HepG2 (cell line): ENCODE measurements around the gene FBXO41. TPM values are rescaled to one million over a fixed set of nuclear protein-coding genes. Genes with fewer than 3 reads are reported as not detected.

Experiments
- ATAC-seq: fragments of 200-7000 bp; cut with Tn5 transposase; 3 replicates; pipeline ENCODE4 v1.9.1; 2020; ENCODE audit warnings: mild to moderate bottlenecking, moderate library complexity
- BruUV-seq: library from RNA; stranded (reverse); fragments of 400-500 nt; replicated peaks from 2 replicates; lab custom pipeline; 2021; lab: Mats Ljungman, UMichigan
- CTCF ChIA-PET: fragments of 300-600 bp; formaldehyde crosslinking; extraction: SDS; loops from one replicate; lab custom pipeline; 2021; ENCODE audit warnings: low total read pairs, inconsistent platforms, low intra/inter-chr PET ratio; lab: Yijun Ruan, JAX
- POLR2A ChIA-PET: fragments of 350-600 bp; sonication (Branson Sonifier 250); formaldehyde crosslinking; loops from one replicate; lab custom pipeline; 2020; ENCODE audit warnings: antibody characterized with exemption, inconsistent platforms; lab: Yijun Ruan, JAX
- DNase-seq: peaks from one replicate; pipeline ENCODE4 v3.0.0-alpha.2; 2015; ENCODE audit warnings: low spot score
- FAIRE-seq: peaks from 3 replicates; lab custom pipeline; 2011; peaks lifted over from hg19 to GRCh38; lab: Jason Lieb, UNC
- H2AFZ ChIP-seq: one replicate; pipeline ENCODE4 v1.6.1; 2011; ENCODE audit warnings: low read length, inconsistent platforms
- H3K27ac ChIP-seq: fragments of 300-600 bp; 3 replicates; pipeline ENCODE4 v1.8.0; 2011; ENCODE audit warnings: mixed run types, mild to moderate bottlenecking, mixed read lengths, low read length, inconsistent platforms; ENCODE audit not compliant: insufficient read depth; ENCODE audit errors: extremely low read length
- H3K27me3 ChIP-seq, 2 experiments: fragments of 200-600 bp in 1 of 2; 2 replicates in 1 of 2; 3 replicates in 1 of 2; pipeline versions ENCODE4 v1.6.0 to v1.8.0; 2011; ENCODE audit warnings: low read length in 2 of 2, mild to moderate bottlenecking in 2 of 2, moderate library complexity in 2 of 2, inconsistent platforms in 1 of 2; ENCODE audit not compliant: insufficient read depth in 2 of 2, control insufficient read depth in 1 of 2
- H3K36me3 ChIP-seq, 2 experiments: fragments of 200-600 bp in 1 of 2; replicated peaks in 1 of 2; 2 replicates in 1 of 2; 3 replicates in 1 of 2; pipeline versions ENCODE4 v1.5.1 to v1.8.0; 2011; ENCODE audit warnings: low read length in 2 of 2, inconsistent platforms in 1 of 2; ENCODE audit not compliant: insufficient read depth in 2 of 2, control insufficient read depth in 1 of 2
- H3K4me1 ChIP-seq: 2 replicates; pipeline ENCODE4 v1.5.1; 2012; ENCODE audit warnings: low read length, inconsistent platforms; ENCODE audit not compliant: insufficient read depth
- H3K4me2 ChIP-seq: 2 replicates; pipeline ENCODE4 v1.6.0; 2011; ENCODE audit warnings: low read depth, low read length, inconsistent platforms
- H3K4me3 ChIP-seq, 3 experiments: fragments of 200-600 bp in 1 of 3; sonication (generic), shearing (Covaris generic) in 1 of 3; replicated peaks in 1 of 3; 2 replicates each; pipeline ENCODE4 v1.5.1; 2011 to 2016; ENCODE audit warnings: low read length in 3 of 3, inconsistent platforms in 2 of 3, low read depth in 2 of 3, mild to moderate bottlenecking in 2 of 3, control low read depth in 1 of 3, mixed read lengths in 1 of 3; ENCODE audit not compliant: insufficient read depth in 1 of 3
- H3K79me2 ChIP-seq: one replicate; pipeline ENCODE4 v1.6.1; 2011; ENCODE audit warnings: low read length, inconsistent platforms; ENCODE audit not compliant: insufficient read depth
- H3K9ac ChIP-seq: 2 replicates; pipeline ENCODE4 v1.6.0; 2011; ENCODE audit warnings: mild to moderate bottlenecking, low read depth, low read length, inconsistent platforms; ENCODE audit not compliant: insufficient read depth
- H3K9me3 ChIP-seq: 2 replicates; pipeline ENCODE4 v1.5.1; 2012; ENCODE audit warnings: mild to moderate bottlenecking, low read length
- H4K20me1 ChIP-seq: 2 replicates; pipeline ENCODE4 v1.6.0; 2011; ENCODE audit warnings: inconsistent platforms, mild to moderate bottlenecking, low read length, moderate library complexity; ENCODE audit not compliant: insufficient read depth
- ATAD3A ChIP-seq: sonication (generic); formaldehyde crosslinking; IDR thresholded peaks from 2 replicates; pipeline ENCODE4 v1.4.0; 2020; ENCODE audit warnings: missing genetic modification reagents
- FOXP1 ChIP-seq, 2 experiments: fragments of 450-650 bp in 1 of 2; IDR thresholded peaks; 2 replicates each; pipeline ENCODE4 v1.6.1; 2017 to 2018; ENCODE audit warnings: antibody characterized with exemption in 1 of 2
- HNRNPK ChIP-seq: fragments of 200-400 bp; formaldehyde crosslinking; IDR thresholded peaks from 2 replicates; pipeline ENCODE4 v1.6.1; 2018; ENCODE audit warnings: low read length, low read depth, moderate library complexity, mild to moderate bottlenecking; ENCODE audit not compliant: poor library complexity, severe bottlenecking
- MBNL3 ChIP-seq: fragments of 250-450 bp; sonication (Bioruptor Pico); conservative IDR thresholded peaks from 2 replicates; pipeline ENCODE4 v1.8.0; 2022; ENCODE audit warnings: mild to moderate bottlenecking, inconsistent platforms
- SRSF9 ChIP-seq: fragments of 200-400 bp; formaldehyde crosslinking; IDR thresholded peaks from 2 replicates; pipeline ENCODE4 v1.6.1; 2018; ENCODE audit warnings: borderline replicate concordance, mild to moderate bottlenecking, low read depth, low read length; ENCODE audit not compliant: insufficient read depth, poor library complexity, severe bottlenecking
- ZNF136 ChIP-seq: sonication (generic); formaldehyde crosslinking; IDR thresholded peaks from 2 replicates; pipeline ENCODE4 v1.8.1; 2022; ENCODE audit warnings: low read depth, mild to moderate bottlenecking, moderate library complexity, missing genetic modification reagents
- ZNF235 ChIP-seq: sonication (generic); formaldehyde crosslinking; IDR thresholded peaks from 2 replicates; pipeline ENCODE4 v1.8.1; 2023; ENCODE audit warnings: mild to moderate bottlenecking, missing genetic modification reagents, borderline replicate concordance
- WGBS: methylation state at CpG from one replicate; pipeline ENCODE4 v1.1.6; 2017; ENCODE audit warnings: low lambda C conversion rate; 5-methylcytosine and 5-hydroxymethylcytosine counted together
- in situ Hi-C: cut with HindIII; loops from 2 replicates; pipeline ENCODE4 v1.10.0; 2017; ENCODE audit warnings: low pct_unique_long_range_greater_than_20kb; ENCODE audit not compliant: extremely low pct_ligation_motif_present
- intact Hi-C: fragments of 100-400 bp; cut with micrococcal nuclease; formaldehyde crosslinking; loops from one replicate; pipeline ENCODE4 v1.10.0; 2022; ENCODE audit not compliant: unreplicated experiment
- polyA plus RNA-seq, 8 experiments: library from polyadenylated mRNA; depleted of rRNA in 3 of 8; stranded (reverse) in 7 of 8; unstranded in 1 of 8; fragments of >200 nt; fragmentation: Illumina TruSeq in 4 of 8; extraction: Trizol in 4 of 8; gene quantifications; 2 replicates each; pipeline versions ENCODE4 v1.2.1 to v1.2.3, GENCODE V29; 2011 to 2016; ENCODE audit warnings: low read depth in 4 of 8, missing spikeins in 1 of 8, mixed read lengths in 1 of 8; ENCODE audit not compliant: insufficient read depth in 1 of 8
- total RNA-seq, 5 experiments: library from RNA; depleted of rRNA; stranded (reverse); fragments of >200 nt; fragmentation: Illumina TruSeq; extraction: Trizol; gene quantifications; 2 replicates each; pipeline ENCODE4 v1.2.3, GENCODE V29; 2016; ENCODE audit warnings: low read depth in 1 of 5
- TF ChIP-seq, protein P1 (sequence below): sonication (generic); formaldehyde crosslinking; IDR thresholded peaks from 2 replicates; pipeline ENCODE4 v1.9.0; 2021; ENCODE audit warnings: missing genetic modification reagents, mild to moderate bottlenecking, borderline replicate concordance

Gene FBXO41
- total and polyA plus RNA-seq, 2 of the 13 experiments (the other 11 are each of a cell fraction or from before 2014, with no cell fraction given): 4.2 to 10.3 TPM

DNA sequence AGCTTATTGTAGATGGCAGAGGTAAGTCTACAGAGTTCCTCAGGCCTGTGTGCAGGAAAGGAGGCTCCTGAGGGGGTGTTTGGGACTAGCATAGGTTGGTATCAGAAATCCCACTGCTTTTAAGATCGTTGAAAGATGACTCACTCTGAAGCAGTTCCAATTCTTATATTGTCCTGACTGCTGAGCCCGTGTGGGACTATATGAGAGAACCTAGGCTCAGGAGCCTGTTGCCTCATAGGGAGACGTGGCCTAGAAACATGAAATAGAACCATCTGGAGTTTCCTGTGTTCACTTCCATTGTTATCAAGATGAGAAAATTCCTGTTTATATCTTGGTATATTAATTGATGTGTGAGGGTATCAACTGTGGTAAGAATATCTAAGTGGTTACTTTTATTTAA lies 44.5 kb downstream of the FBXO41 start:
- TF ChIP-seq SRSF9 (no peak), ZNF235 (CRISPR knock-in tag) (no peak), ZNF136 (CRISPR knock-in tag) (no peak), FOXP1 (IDR thresholded peaks at IDR 0.05) (no peak), FOXP1 (CRISPR knock-in tag; IDR thresholded peaks at IDR 0.05) (no peak), MBNL3 (CRISPR knock-in tag) (no peak), ATAD3A (CRISPR knock-in tag) (no peak), HNRNPK (no peak)
- TF ChIP-seq, protein P1, sequence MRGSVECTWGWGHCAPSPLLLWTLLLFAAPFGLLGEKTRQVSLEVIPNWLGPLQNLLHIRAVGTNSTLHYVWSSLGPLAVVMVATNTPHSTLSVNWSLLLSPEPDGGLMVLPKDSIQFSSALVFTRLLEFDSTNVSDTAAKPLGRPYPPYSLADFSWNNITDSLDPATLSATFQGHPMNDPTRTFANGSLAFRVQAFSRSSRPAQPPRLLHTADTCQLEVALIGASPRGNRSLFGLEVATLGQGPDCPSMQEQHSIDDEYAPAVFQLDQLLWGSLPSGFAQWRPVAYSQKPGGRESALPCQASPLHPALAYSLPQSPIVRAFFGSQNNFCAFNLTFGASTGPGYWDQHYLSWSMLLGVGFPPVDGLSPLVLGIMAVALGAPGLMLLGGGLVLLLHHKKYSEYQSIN: no peak
- TF ChIP-seq, all 625 proteins: peak for 0
- no peak overlapping the region for H3K27ac ChIP-seq
- intact Hi-C loops: no loop called here
- peaks cover 0 to 3% of the 10 kb centered on the region in 2 experiments; a peak in 1 of 5 replicates for H3K27me3 ChIP-seq
- peaks cover 69% of the 10 kb centered on the region for H3K79me2 ChIP-seq
- CTCF ChIA-PET: no interaction called here
- H3K36me3 ChIP-seq: peaks cover 35 to 65% of the 10 kb centered on the region in 2 experiments
- FAIRE-seq: no peak
- H3K4me1 ChIP-seq: peaks cover 51% of the 10 kb centered on the region
- in situ Hi-C loops: no loop called here
- peaks cover 52% of the 10 kb centered on the region for H4K20me1 ChIP-seq
- no peak overlapping the region for H2AFZ ChIP-seq
- no peak for DNase-seq
- no TSS peak for BruUV-seq
- POLR2A ChIA-PET: no interaction called here
- H3K9ac ChIP-seq: no peak overlapping the region
- H3K4me3 ChIP-seq: no peak overlapping the region
- no peak for ATAC-seq
- WGBS: 90% methylated on average over 3 of the region's 3 CpGs
- H3K9me3 ChIP-seq: no peaks in the 10 kb centered on the region
- H3K4me2 ChIP-seq: no peak overlapping the region
